Central memory CD4-positive, alpha-beta T cell (primary cell): ENCODE measurements around the gene GAD1.

Experiments used
- DNase-seq: peaks from one replicate; pipeline ENCODE4 v3.0.0; 2022
- total RNA-seq, 3 experiments: gene quantifications; one replicate each; lab custom pipeline; 2026; lab: John Stamatoyannopoulos, UW

GAD1 gene
- 0 to 0.28 (median 0.05) reads per million in 3 experiments for total RNA-seq

DNA sequence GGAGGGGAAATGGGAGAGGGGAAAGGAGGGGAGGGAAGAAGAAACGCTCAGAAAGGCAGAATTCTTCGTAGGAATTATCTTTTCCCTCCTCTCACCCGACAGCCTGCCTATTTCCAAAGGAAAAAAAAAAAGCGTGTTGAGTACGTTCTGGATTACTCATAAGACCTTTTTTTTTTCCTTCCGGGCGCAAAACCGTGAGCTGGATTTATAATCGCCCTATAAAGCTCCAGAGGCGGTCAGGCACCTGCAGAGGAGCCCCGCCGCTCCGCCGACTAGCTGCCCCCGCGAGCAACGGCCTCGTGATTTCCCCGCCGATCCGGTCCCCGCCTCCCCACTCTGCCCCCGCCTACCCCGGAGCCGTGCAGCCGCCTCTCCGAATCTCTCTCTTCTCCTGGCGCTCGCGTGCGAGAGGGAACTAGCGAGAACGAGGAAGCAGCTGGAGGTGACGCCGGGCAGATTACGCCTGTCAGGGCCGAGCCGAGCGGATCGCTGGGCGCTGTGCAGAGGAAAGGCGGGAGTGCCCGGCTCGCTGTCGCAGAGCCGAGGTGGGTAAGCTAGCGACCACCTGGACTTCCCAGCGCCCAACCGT is at the start of gene GAD1:
Gene GAD1, plus strand, starts transcription at position 384 of the 589 bp plus-strand sequence. CDS start 1,705 bp downstream, outside the sequence.
- DNase-seq, result no peak

GRCh38 chr2:170770008-170770605 is 46.6 kb upstream of the GAD1 start, which contains the start of gene ERICH2:
TSS of gene ERICH2 (plus strand) at chr2:170770378. CDS start at chr2:170770682, 304 bp downstream.
- peak; percentile 28 for DNase-seq

DNA sequence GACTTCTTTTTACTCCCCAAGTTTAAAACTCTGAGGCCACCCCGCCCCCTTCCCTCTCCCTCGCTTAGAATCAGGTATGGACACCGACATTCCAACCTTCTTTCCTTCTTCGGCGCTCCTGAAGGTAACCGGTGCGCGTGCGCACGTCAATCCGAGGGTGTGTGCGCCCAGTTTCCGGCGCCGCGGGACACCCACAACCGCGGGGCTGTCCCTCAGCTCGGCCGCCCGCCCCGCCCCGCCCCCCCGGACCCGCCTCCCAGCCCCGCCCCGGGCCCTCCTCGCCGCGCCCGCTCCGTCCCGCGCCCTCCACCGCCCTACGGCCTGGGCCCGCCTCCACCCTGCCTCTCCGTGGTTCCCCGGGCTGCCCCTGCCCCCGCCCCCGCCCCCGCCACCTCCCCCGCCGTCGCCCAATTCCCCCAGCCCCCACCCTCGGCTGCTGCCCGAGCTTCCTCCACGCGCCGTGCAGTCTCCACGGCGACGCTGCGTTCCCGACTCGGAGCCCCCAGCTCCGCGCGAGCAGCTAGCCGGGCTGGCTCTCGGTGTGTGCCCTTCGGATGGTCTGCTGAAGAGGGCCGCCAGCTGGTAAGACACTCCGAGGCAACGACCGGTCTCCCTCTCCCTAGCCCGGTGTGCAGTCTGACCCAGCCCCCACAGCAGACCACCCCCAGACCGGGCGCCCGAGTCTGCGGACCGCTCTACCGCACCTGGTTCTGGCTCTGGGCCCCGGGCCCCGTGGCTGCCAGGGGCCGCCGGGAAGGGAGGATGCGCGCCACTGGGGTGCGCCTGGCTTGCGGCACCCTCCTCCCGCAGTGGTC is 45.9 kb upstream of the GAD1 start:
- DNase-seq, result peak; percentile 61

DNA sequence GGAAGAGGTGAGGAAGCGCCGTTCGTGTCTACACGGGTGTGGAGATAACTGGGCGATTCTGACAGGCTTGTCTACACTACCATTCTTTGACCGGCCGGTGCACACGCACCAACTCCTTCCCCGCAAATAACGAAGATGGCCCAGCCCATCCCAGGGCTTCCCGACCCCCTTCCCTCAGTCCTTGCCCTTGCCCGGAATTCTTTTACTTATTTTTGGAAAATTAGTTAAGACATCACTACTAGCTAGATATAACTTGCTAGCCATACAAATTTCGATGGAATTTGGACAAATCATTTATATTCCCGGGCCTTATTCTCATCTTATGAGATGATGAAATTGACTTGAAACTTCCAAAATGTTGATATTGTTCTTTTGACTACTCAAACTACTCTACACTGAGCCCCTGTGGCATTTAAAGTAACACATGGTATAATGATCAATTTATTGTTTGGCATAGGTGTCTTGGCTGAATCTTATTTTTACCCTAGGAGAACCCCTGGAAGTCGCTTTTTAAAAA is 45.2 kb upstream of the GAD1 start:
- DNase-seq, result no peak

DNA sequence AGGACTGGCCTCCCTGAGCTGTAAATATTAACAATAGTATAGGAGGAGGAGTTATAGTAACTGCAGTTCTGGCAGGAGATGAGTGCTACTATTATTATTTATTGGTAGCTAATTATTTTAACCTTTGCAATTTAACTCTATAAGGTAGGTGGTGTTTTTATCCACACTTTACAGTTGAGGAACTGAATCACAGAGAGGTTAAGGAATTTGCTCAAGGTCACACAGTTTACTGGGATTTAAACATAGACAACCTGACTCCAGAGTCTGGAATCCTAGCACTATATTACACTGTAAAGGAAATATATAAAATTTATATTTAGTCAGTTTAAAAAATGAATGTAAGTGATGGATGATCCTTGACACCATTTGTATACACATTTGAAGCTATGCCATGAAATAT is 44.4 kb upstream of the GAD1 start:
- no peak for DNase-seq

DNA sequence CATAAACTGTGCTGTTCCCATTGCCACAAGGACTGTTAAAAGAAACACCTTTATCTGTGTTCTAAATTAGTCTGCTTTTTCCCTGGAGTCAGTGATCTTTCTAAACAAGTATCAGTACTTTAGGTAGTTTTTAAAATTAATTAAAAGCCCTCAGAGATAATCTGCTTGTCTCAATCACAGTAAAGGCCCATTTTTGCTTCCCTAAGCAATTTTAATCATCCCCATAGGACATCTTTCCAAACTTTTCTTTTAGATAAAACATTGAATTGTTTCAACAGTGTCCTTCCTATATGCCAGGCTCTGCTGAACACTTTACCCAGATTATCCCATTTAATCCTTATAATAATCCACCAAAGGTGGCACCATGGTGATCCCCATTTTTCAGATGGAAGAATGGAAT is 42.6 kb upstream of the GAD1 start:
- DNase-seq, result no peak

DNA sequence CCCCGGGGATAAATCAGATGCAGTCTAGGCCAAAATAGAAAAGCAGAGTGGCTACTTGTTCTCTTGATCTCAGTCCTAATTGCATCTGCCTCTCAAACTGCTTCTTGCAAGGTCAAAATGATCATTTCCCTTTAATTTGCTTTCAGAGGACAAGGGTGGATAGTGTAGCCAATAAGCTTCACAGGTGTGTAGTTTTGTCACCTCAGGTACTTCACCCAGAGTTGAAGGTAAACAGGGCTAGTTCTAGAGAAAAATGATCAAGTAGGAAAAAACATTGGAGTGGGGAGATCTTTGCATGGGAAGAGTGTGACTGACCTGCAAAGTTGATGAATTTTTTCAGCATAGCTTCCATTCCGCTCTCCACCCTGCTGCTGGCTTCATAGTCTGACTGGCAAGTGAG is 37.8 kb upstream of the GAD1 start:
- DNase-seq, result no peak

DNA sequence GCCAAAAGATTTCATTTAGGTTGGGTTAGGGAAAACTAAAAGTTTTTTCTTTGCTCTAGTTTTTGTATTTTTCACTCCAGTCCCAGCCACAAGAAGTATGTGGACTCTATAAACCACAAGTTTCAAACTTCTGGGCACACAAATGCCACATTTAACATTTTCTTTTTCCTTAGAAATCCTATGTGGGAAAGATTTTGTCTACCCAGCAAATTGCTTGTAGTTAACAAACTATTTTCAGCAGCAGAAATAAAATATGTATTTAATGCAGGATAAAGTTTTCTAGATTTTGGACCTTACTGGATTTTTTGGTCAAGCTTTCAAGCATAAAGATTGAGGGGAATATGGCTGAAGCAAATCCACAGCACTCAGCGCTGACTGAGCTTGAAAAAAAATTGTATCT is 37.4 kb upstream of the GAD1 start:
- no peak for DNase-seq

DNA sequence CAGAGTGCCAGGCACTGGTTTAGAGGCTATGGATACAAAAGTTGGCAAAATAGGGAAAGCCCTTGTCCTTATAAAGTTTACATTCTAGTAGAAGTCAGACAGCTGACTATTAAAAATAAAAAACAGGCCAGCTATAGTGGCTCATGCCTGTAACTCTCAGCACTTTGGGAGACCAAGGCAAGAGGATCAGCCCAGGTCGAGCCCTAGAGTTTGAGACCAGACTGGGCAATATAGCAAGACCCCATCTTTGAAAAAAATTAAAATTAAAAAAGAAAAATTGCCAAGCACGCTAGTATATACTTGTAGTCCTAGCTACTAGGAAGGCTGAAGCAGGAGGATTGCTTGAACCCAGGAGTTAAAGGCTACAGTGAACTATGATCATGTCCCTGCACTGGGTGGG is 34.0 kb upstream of the GAD1 start:
- no peak for DNase-seq

GRCh38 chr2:170783549-170783948 is 33.1 kb upstream of the GAD1 start:
- no peak for DNase-seq

DNA sequence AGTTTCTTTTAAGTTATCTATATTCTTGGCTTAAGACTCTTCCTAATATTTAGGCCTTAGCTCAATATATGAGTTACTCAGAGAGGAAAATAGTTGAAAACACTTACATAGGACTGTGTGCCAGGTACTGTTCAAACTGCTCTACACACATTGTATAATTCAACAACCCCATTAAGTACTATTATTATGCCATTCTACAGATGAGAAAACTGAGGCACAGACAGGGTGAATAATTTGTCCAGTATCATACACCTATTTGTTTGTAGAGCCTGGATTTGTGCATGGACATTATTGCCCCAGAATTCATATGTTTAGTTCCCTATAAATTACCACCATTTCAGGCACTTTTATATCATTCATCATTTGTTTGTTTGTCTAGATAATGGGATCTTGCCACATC is 17.7 kb upstream of the GAD1 start:
- DNase-seq, result no peak

GRCh38 chr2:170806548-170806947 is 10.1 kb upstream of the GAD1 start:
- no peak for DNase-seq

GRCh38 chr2:170812710-170813600 is 3.7 kb upstream of the GAD1 start:
- DNase-seq, result peak; percentile 44

DNA sequence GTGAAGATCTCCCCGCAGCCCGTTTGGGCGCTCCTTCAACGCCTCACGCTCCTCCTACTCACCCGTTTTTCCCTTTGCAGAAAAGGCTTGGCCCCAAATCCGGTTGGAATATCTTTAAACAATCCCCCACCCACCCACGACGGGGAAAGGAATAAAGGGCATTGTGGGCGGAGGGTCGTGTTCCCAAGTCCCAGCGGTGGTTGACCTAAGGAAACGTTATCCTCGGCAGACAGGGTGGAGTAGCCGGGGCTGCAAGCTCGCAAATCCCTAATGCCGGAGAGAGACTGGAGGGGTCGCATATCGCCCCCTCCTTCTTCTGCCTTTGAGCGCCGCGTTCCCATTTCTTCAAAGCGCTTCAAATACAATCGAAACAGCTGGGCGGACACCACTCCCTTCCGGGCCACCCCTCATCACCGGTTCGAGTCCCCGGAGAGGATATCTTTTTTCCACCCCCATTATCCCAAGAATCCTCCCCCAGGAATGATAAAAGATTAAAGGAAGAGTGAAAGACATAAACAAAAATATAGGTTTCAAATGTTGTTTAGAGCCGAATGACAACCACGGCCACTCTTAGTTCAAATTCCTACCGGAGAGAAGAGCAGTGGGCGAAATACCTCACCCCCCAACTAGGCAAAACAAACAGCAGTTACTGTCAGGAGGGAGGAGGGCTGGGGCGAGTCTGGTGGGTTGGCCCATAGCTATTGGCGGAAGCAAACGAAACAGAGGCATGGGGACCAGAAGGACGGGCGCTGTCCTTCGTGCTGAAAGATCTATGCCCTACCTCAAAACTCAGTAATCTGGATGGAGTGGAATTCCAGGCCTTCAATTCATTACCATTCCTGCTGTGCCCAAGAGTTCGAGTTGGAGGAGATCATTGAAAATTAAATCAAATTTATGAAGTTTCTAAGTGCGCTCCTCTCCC is 2.8 kb upstream of the GAD1 start:
- DNase-seq, result no peak

- DNase-seq, result no peak
These were observed 2.0 kb upstream of the GAD1 start for GRCh38 chr2:170814533-170815230.

DNA sequence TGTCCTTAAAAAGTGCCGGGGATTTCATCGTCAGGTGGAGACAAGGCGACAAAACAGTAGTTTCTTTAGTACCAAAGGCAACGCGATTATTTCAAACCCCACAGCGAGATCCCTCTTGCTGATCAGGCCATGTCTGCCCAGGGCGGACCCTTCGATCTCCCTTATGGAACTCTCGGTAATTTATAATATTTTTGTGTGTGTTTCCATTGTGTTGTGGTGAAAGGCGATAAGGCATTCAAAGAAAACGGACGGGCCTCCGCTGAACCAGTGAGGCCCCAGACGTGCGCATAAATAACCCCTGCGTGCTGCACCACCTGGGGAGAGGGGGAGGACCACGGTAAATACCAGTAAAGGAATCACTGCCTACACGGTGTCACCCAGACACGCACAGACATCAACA is 1.4 kb upstream of the GAD1 start:
- DNase-seq, result no peak

GRCh38 chr2:170815746-170816503 is 762 bp upstream of the GAD1 start:
- DNase-seq, result peak; percentile 47

GRCh38 chr2:170817093-170818035 is 677 bp downstream of the GAD1 start:
- no peak for DNase-seq
